OCI-M1 (cell line): Measurements from ENCODE around the gene NXPH4.

Experiments used
- DNase-seq: peaks from one replicate; lab custom pipeline; 2025; lab: John Stamatoyannopoulos, UW

NXPH4 gene

GRCh38 chr12:57216014-57216911 lies at the start of gene NXPH4:
TSS of gene NXPH4 (plus strand) at chr12:57216794. CDS start at chr12:57216970, 176 bp downstream.
- DNase-seq, result no peak

GRCh38 chr12:57166971-57167371 lies 49.6 kb upstream of the NXPH4 start:
- no peak for DNase-seq

GRCh38 chr12:57168058-57168457 lies 48.5 kb upstream of the NXPH4 start:
- DNase-seq, result no peak

GRCh38 chr12:57169046-57169795 lies 47.4 kb upstream of the NXPH4 start:
- DNase-seq, result no peak

GRCh38 chr12:57169969-57170368 lies 46.6 kb upstream of the NXPH4 start:
- DNase-seq, result no peak

- no peak for DNase-seq
These were observed 46.2 kb upstream of the NXPH4 start for GRCh38 chr12:57170408-57170807.

GRCh38 chr12:57170927-57171326 lies 45.7 kb upstream of the NXPH4 start:
- no peak for DNase-seq

GRCh38 chr12:57171668-57172067 lies 44.9 kb upstream of the NXPH4 start:
- DNase-seq, result no peak

- peak; percentile 44 for DNase-seq
These were observed 43.5 kb upstream of the NXPH4 start for GRCh38 chr12:57173089-57173488.

GRCh38 chr12:57173683-57174082 lies 42.9 kb upstream of the NXPH4 start:
- no peak for DNase-seq

- DNase-seq, result peak; percentile 78
These were observed 41.0 kb upstream of the NXPH4 start for GRCh38 chr12:57175428-57176138.

GRCh38 chr12:57176139-57176477 lies 40.5 kb upstream of the NXPH4 start:
- no peak for DNase-seq

- no peak for DNase-seq
These were observed 39.7 kb upstream of the NXPH4 start for GRCh38 chr12:57176846-57177245.

GRCh38 chr12:57177354-57177753 lies 39.2 kb upstream of the NXPH4 start:
- no peak for DNase-seq

- DNase-seq, result no peak
These were observed 38.4 kb upstream of the NXPH4 start for GRCh38 chr12:57178213-57178612.

- no peak for DNase-seq
These were observed 37.1 kb upstream of the NXPH4 start for GRCh38 chr12:57179331-57180086.

- no peak for DNase-seq
These were observed 36.1 kb upstream of the NXPH4 start for GRCh38 chr12:57180321-57180989.

GRCh38 chr12:57181072-57181471 lies 35.5 kb upstream of the NXPH4 start:
- DNase-seq, result no peak

GRCh38 chr12:57181561-57182155 lies 34.9 kb upstream of the NXPH4 start:
- no peak for DNase-seq

- DNase-seq, result peak; percentile 83
These were observed 33.5 kb upstream of the NXPH4 start for GRCh38 chr12:57182918-57183575.
